ENCODE data around the gene FRK.
A peak's percentile ranks its signal among the peaks of the same experiment; 100 is the strongest.
"Not testable (repeated sequence)": the region's sequence is repeated elsewhere in the genome, so short reads cannot be mapped to it uniquely, and the experiment has no call there.

The FRK gene

GRCh38 chr6:116055513-116055912, 5.2 kb downstream of the FRK start:
- no CpG with 5 or more reads among the region's 1 CpG for WGBS, 2 experiments (ENCODE audit: insufficient coverage in 2 of 2)
- Histone ChIP-seq H3K4me1 (ENCODE audit: control insufficient read depth, insufficient read depth, low read length, poor library complexity, severe bottlenecking) (no peaks in the 10 kb centered on the region), H3K4me3 (ENCODE audit: extremely low read depth, insufficient read depth, low read length, poor library complexity, severe bottlenecking) (no peak overlapping the region), H3K36me3 (ENCODE audit: control insufficient read depth, insufficient read depth, low read length) (no peaks in the 10 kb centered on the region), H3K9me3 (ENCODE audit: control insufficient read depth, low read length) (no peaks in the 10 kb centered on the region), H3K27ac (ENCODE audit: low read depth, low read length, severe bottlenecking) (no peak overlapping the region)

GRCh38 chr6:116051244-116051643, 9.4 kb downstream of the FRK start:
- WGBS, 2 experiments (ENCODE audit: insufficient coverage in 2 of 2): no CpG with 5 or more reads among the region's 3 CpGs
- Histone ChIP-seq H3K9me3 (ENCODE audit: control insufficient read depth, low read length) (no peaks in the 10 kb centered on the region), H3K4me3 (ENCODE audit: extremely low read depth, insufficient read depth, low read length, poor library complexity, severe bottlenecking) (no peak overlapping the region), H3K4me1 (ENCODE audit: control insufficient read depth, insufficient read depth, low read length, poor library complexity, severe bottlenecking) (no peaks in the 10 kb centered on the region), H3K27ac (ENCODE audit: low read depth, low read length, severe bottlenecking) (no peak overlapping the region), H3K36me3 (ENCODE audit: control insufficient read depth, insufficient read depth, low read length) (no peaks in the 10 kb centered on the region)

GRCh38 chr6:116050737-116051136, 10.0 kb downstream of the FRK start:
- Histone ChIP-seq H3K36me3 (ENCODE audit: control insufficient read depth, insufficient read depth, low read length) (no peaks in the 10 kb centered on the region), H3K9me3 (ENCODE audit: control insufficient read depth, low read length) (no peaks in the 10 kb centered on the region), H3K4me3 (ENCODE audit: extremely low read depth, insufficient read depth, low read length, poor library complexity, severe bottlenecking) (no peak overlapping the region), H3K4me1 (ENCODE audit: control insufficient read depth, insufficient read depth, low read length, poor library complexity, severe bottlenecking) (no peaks in the 10 kb centered on the region), H3K27ac (ENCODE audit: low read depth, low read length, severe bottlenecking) (no peak overlapping the region)
- WGBS, 2 experiments (ENCODE audit: insufficient coverage in 2 of 2): no CpG with 5 or more reads among the region's 1 CpG

GRCh38 chr6:116049321-116049720, 11.4 kb downstream of the FRK start:
- Histone ChIP-seq H3K4me3 (ENCODE audit: extremely low read depth, insufficient read depth, low read length, poor library complexity, severe bottlenecking) (no peak overlapping the region), H3K27ac (ENCODE audit: low read depth, low read length, severe bottlenecking) (no peak overlapping the region), H3K4me1 (ENCODE audit: control insufficient read depth, insufficient read depth, low read length, poor library complexity, severe bottlenecking) (no peaks in the 10 kb centered on the region), H3K36me3 (ENCODE audit: control insufficient read depth, insufficient read depth, low read length) (no peaks in the 10 kb centered on the region), H3K9me3 (ENCODE audit: control insufficient read depth, low read length) (no peaks in the 10 kb centered on the region)
- no CpG with 5 or more reads among the region's 1 CpG for WGBS, 2 experiments (ENCODE audit: insufficient coverage in 2 of 2)

GRCh38 chr6:116047173-116047933, 13.3 kb downstream of the FRK start:
- WGBS, 2 experiments (ENCODE audit: insufficient coverage in 2 of 2): 92 to 100% methylated on average over 1 to 2 of the region's 3 CpGs
- H3K27ac ChIP-seq (ENCODE audit: low read depth, low read length, severe bottlenecking): no peak overlapping the region
- H3K4me3 ChIP-seq (ENCODE audit: extremely low read depth, insufficient read depth, low read length, poor library complexity, severe bottlenecking): no peak overlapping the region
- H3K9me3 ChIP-seq (ENCODE audit: control insufficient read depth, low read length): no peaks in the 10 kb centered on the region
- H3K36me3 ChIP-seq (ENCODE audit: control insufficient read depth, insufficient read depth, low read length): no peaks in the 10 kb centered on the region
- H3K4me1 ChIP-seq (ENCODE audit: control insufficient read depth, insufficient read depth, low read length, poor library complexity, severe bottlenecking): no peaks in the 10 kb centered on the region

- Histone ChIP-seq H3K27ac (ENCODE audit: low read depth, low read length, severe bottlenecking) (no peak overlapping the region), H3K4me3 (ENCODE audit: extremely low read depth, insufficient read depth, low read length, poor library complexity, severe bottlenecking) (no peak overlapping the region), H3K36me3 (ENCODE audit: control insufficient read depth, insufficient read depth, low read length) (no peaks in the 10 kb centered on the region), H3K9me3 (ENCODE audit: control insufficient read depth, low read length) (no peaks in the 10 kb centered on the region), H3K4me1 (ENCODE audit: control insufficient read depth, insufficient read depth, low read length, poor library complexity, severe bottlenecking) (no peaks in the 10 kb centered on the region)
- no CpG with 5 or more reads among the region's 1 CpG for WGBS, 2 experiments (ENCODE audit: insufficient coverage in 2 of 2)
These were observed 14.0 kb downstream of the FRK start for GRCh38 chr6:116046737-116047136.

GRCh38 chr6:116046272-116046671, 14.4 kb downstream of the FRK start:
- not testable (repeated sequence) for H3K9me3 ChIP-seq (ENCODE audit: control insufficient read depth, low read length); H3K4me3 ChIP-seq (ENCODE audit: extremely low read depth, insufficient read depth, low read length, poor library complexity, severe bottlenecking); H3K4me1 ChIP-seq (ENCODE audit: control insufficient read depth, insufficient read depth, low read length, poor library complexity, severe bottlenecking); H3K27ac ChIP-seq (ENCODE audit: low read depth, low read length, severe bottlenecking); H3K36me3 ChIP-seq (ENCODE audit: control insufficient read depth, insufficient read depth, low read length)

GRCh38 chr6:116041934-116042333, 18.8 kb downstream of the FRK start:
- Histone ChIP-seq H3K4me3 (ENCODE audit: extremely low read depth, insufficient read depth, low read length, poor library complexity, severe bottlenecking) (no peak overlapping the region), H3K9me3 (ENCODE audit: control insufficient read depth, low read length) (no peaks in the 10 kb centered on the region), H3K27ac (ENCODE audit: low read depth, low read length, severe bottlenecking) (no peak overlapping the region), H3K4me1 (ENCODE audit: control insufficient read depth, insufficient read depth, low read length, poor library complexity, severe bottlenecking) (no peaks in the 10 kb centered on the region), H3K36me3 (ENCODE audit: control insufficient read depth, insufficient read depth, low read length) (no peaks in the 10 kb centered on the region)
- WGBS, 2 experiments (ENCODE audit: insufficient coverage in 2 of 2): 96% methylated on average over 5 of the region's 5 CpGs; no CpG with 5 or more reads in 1 of the 2 experiments

GRCh38 chr6:116040993-116041392, 19.7 kb downstream of the FRK start:
- WGBS, 2 experiments (ENCODE audit: insufficient coverage in 2 of 2): no CpG with 5 or more reads among the region's 2 CpGs
- Histone ChIP-seq H3K4me3 (ENCODE audit: extremely low read depth, insufficient read depth, low read length, poor library complexity, severe bottlenecking) (no peak overlapping the region), H3K27ac (ENCODE audit: low read depth, low read length, severe bottlenecking) (no peak overlapping the region), H3K4me1 (ENCODE audit: control insufficient read depth, insufficient read depth, low read length, poor library complexity, severe bottlenecking) (peaks cover 3% of the 10 kb centered on the region), H3K9me3 (ENCODE audit: control insufficient read depth, low read length) (no peaks in the 10 kb centered on the region), H3K36me3 (ENCODE audit: control insufficient read depth, insufficient read depth, low read length) (no peaks in the 10 kb centered on the region)

- no peak overlapping the region for H3K27ac ChIP-seq (ENCODE audit: low read depth, low read length, severe bottlenecking)
- no peaks in the 10 kb centered on the region for H3K9me3 ChIP-seq (ENCODE audit: control insufficient read depth, low read length)
- H3K4me3 ChIP-seq (ENCODE audit: extremely low read depth, insufficient read depth, low read length, poor library complexity, severe bottlenecking): no peak overlapping the region
- H3K36me3 ChIP-seq (ENCODE audit: control insufficient read depth, insufficient read depth, low read length): no peaks in the 10 kb centered on the region
- peaks cover 9% of the 10 kb centered on the region for H3K4me1 ChIP-seq (ENCODE audit: control insufficient read depth, insufficient read depth, low read length, poor library complexity, severe bottlenecking)
These were observed 23.8 kb downstream of the FRK start for GRCh38 chr6:116036885-116037284.

GRCh38 chr6:116036075-116036773, 24.5 kb downstream of the FRK start:
- no peaks in the 10 kb centered on the region for H3K9me3 ChIP-seq (ENCODE audit: control insufficient read depth, low read length)
- no peak overlapping the region for H3K4me3 ChIP-seq (ENCODE audit: extremely low read depth, insufficient read depth, low read length, poor library complexity, severe bottlenecking)
- H3K36me3 ChIP-seq (ENCODE audit: control insufficient read depth, insufficient read depth, low read length): no peaks in the 10 kb centered on the region
- WGBS, 2 experiments (ENCODE audit: insufficient coverage in 2 of 2): no CpG with 5 or more reads among the region's 2 CpGs
- H3K4me1 ChIP-seq (ENCODE audit: control insufficient read depth, insufficient read depth, low read length, poor library complexity, severe bottlenecking): peaks cover 9% of the 10 kb centered on the region
- peak overlapping the region; percentile 7 for H3K27ac ChIP-seq (ENCODE audit: low read depth, low read length, severe bottlenecking)

Data from mesodermal cell (in vitro differentiated cells).